ENCODE results near the gene RPL41.

RPL41 gene

DNA sequence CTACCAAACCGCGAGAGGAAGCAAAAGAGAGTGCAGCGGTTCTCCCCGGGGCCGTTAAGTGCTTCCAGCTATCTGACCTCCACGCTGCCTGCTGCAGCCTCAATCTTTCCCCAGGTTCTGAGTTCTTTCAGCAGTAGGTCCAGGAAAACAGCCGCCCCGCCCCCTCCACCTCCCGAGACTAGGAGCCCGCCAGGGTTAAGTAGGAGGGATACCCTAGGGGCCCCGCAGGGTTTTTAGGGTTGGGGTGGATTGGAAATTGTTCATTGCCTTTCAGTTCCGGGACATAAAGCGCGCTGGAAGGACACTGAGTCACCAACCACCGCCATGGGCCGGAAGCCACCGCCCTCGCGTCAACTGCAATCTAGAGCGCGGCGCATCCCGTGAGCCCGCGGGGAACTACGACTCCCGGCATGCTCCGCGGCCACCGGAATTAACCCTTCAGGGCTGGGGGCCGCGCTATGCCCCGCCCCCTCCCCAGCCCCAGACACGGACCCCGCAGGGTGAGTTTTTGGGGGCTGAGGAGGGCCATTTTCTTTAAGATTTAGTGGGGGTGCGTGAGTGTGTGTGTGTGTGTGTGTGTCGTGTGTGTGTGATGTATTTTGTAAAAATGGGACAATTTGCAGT, 35.8 kb downstream of the RPL41 start, which contains the start of gene MYL6B:
TSS of gene MYL6B (plus strand) at position 456 of the 624 bp plus-strand sequence. CDS start 1,332 bp downstream, outside the sequence.
- TF ChIP-seq, protein P1, sequence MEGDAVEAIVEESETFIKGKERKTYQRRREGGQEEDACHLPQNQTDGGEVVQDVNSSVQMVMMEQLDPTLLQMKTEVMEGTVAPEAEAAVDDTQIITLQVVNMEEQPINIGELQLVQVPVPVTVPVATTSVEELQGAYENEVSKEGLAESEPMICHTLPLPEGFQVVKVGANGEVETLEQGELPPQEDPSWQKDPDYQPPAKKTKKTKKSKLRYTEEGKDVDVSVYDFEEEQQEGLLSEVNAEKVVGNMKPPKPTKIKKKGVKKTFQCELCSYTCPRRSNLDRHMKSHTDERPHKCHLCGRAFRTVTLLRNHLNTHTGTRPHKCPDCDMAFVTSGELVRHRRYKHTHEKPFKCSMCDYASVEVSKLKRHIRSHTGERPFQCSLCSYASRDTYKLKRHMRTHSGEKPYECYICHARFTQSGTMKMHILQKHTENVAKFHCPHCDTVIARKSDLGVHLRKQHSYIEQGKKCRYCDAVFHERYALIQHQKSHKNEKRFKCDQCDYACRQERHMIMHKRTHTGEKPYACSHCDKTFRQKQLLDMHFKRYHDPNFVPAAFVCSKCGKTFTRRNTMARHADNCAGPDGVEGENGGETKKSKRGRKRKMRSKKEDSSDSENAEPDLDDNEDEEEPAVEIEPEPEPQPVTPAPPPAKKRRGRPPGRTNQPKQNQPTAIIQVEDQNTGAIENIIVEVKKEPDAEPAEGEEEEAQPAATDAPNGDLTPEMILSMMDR (IDR thresholded peaks at IDR 0.05; ENCODE audit: low read depth, low read length), result no peak
- peak; percentile 91 for DNase-seq
- Histone ChIP-seq H3K27me3 (ENCODE audit: insufficient read depth, low read depth, severe bottlenecking) (no peaks in the 10 kb centered on the region), H3K36me3 (peaks cover 16% of the 10 kb centered on the region), H3K9me3 (ENCODE audit: severe bottlenecking) (no peaks in the 10 kb centered on the region), H3K4me3 (ENCODE audit: low read depth, low read length) (peak within 1 kb of the TSS; percentile 89), H3K27ac (peak within 1 kb of the TSS; percentile 86)

DNA sequence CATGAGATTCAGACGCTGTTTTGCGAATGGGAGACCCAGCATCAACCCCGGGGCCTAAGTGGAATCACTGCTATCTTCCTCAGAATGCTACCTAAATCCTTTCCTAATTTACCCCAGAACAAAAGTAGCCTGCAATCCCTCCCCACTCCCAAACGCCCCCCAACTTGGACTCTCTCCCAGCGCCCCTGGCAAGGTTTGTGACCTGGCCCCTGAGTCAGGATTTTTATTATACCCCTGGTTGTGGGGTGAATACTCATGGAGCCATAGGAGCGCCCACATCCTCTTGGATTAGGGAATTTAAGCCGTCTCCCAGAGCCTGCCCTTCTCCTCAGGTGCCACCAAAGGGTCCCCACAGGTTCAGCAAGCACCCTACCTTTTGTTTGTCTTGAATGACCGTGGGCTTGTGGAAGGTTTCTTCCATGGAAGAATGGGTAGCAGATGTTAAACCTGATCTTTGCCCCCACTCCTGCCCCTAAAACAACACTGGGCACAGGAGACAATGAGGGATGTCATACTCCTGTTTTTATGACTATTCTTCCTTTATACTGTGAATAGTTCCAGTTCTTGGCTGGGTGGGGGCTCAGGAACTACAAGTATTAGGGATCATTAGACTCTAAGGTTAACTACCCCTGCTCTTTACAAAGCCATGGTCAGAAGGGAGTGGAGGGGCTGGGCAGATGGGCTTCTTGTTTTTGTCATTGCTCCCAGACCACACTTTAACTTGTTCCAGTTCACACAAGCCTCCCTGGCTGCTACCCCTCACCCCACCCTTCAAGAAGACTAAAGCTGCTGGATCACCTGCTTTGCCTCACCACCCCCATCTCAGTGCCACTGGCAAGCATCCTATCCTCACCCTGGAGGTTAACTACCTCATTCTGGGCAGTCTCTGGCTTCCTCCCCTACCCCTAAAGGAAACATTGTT, 36.6 kb downstream of the RPL41 start:
- TF ChIP-seq, protein P1 (IDR thresholded peaks at IDR 0.05; ENCODE audit: low read depth, low read length), result no peak
- H3K27ac ChIP-seq, result peak overlapping the region; percentile 86
- no peaks in the 10 kb centered on the region for H3K9me3 ChIP-seq (ENCODE audit: severe bottlenecking)
- H3K4me3 ChIP-seq (ENCODE audit: low read depth, low read length), result peak overlapping the region; percentile 89
- DNase-seq, result no peak
- H3K36me3 ChIP-seq, result peaks cover 16% of the 10 kb centered on the region
- H3K27me3 ChIP-seq (ENCODE audit: insufficient read depth, low read depth, severe bottlenecking), result no peaks in the 10 kb centered on the region

DNA sequence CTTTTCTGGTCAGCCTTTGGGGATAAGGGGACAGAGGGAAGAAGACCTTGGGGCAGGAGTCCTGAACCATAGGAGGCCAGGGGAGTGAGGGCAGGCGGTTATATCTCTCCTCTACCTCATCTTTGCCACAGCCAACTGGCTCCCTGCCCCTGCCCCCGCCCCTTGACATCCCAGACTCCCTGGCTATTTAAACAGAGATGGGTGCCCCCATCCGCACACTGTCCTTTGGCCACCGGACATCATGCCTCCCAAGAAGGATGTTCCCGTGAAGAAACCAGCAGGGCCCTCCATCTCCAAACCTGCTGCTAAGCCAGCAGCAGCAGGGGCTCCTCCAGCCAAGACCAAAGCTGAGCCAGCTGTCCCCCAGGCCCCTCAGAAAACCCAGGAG, 37.2 kb downstream of the RPL41 start:
- peak overlapping the region; percentile 86 for H3K27ac ChIP-seq
- H3K36me3 ChIP-seq, result peaks cover 19% of the 10 kb centered on the region
- H3K9me3 ChIP-seq (ENCODE audit: severe bottlenecking), result no peaks in the 10 kb centered on the region
- H3K27me3 ChIP-seq (ENCODE audit: insufficient read depth, low read depth, severe bottlenecking), result no peaks in the 10 kb centered on the region
- no peak overlapping the region for H3K4me3 ChIP-seq (ENCODE audit: low read depth, low read length)
- no peak for DNase-seq
- TF ChIP-seq, protein P1 (IDR thresholded peaks at IDR 0.05; ENCODE audit: low read depth, low read length), result no peak

DNA sequence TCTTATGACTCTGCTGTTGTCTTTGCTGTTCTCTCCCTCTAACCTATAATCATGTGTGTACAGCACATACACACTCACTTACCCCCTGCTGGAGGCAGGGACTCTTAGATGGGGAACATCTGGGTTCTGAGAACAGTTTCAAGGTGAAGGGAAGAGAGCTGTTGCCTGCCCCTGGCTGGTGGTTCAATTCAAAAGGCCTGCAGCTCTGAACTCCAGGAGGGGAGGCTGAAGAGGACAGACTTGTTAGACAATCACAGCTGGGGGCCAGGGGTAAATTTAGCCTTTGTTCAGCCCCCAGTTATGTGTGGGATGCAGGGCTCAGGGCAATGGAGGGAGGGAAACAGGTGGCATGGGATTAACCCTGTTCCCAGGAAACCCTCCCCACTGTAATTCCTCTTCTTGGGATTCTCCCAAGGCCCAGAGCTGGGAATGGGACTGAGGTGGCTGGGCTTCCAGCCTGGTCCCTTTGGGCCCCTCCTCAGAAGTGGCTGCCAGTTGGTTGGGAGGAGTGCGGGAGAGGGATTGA, 37.9 kb downstream of the RPL41 start:
- DNase-seq, result peak; percentile 71
- TF ChIP-seq, protein P1 (IDR thresholded peaks at IDR 0.05; ENCODE audit: low read depth, low read length), result no peak
- H3K36me3 ChIP-seq, result peaks cover 25% of the 10 kb centered on the region
- peak overlapping the region; percentile 86 for H3K27ac ChIP-seq
- H3K9me3 ChIP-seq (ENCODE audit: severe bottlenecking), result no peaks in the 10 kb centered on the region
- H3K4me3 ChIP-seq (ENCODE audit: low read depth, low read length), result no peak overlapping the region
- H3K27me3 ChIP-seq (ENCODE audit: insufficient read depth, low read depth, severe bottlenecking), result no peaks in the 10 kb centered on the region

DNA sequence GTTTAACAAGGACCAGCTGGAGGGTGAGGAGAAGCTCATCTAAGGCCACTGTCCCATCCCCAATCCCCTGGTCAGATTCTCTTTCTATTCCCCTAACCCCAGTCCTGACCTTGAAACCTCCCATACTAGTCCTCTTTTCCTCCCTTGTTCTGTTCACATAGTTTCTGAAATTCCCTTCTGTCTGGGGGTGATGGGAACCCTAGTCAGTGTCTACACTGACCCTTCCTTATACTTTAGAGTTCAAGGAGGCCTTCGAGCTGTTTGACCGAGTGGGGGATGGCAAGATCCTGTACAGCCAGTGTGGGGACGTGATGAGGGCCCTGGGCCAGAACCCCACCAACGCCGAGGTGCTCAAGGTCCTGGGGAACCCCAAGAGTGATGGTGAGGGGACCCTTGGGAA, 38.4 kb downstream of the RPL41 start:
- DNase-seq, result no peak
- H3K36me3 ChIP-seq, result peaks cover 30% of the 10 kb centered on the region
- no peak overlapping the region for H3K4me3 ChIP-seq (ENCODE audit: low read depth, low read length)
- peak overlapping the region; percentile 86 for H3K27ac ChIP-seq
- TF ChIP-seq, protein P1 (IDR thresholded peaks at IDR 0.05; ENCODE audit: low read depth, low read length), result no peak
- no peaks in the 10 kb centered on the region for H3K27me3 ChIP-seq (ENCODE audit: insufficient read depth, low read depth, severe bottlenecking)
- H3K9me3 ChIP-seq (ENCODE audit: severe bottlenecking), result no peaks in the 10 kb centered on the region

Data from WERI-Rb-1 (cell line).